COLO668 (cell line): ENCODE measurements around the gene TP63.
"Not testable (repeated sequence)": the region's sequence is repeated elsewhere in the genome, so short reads cannot be mapped to it uniquely, and the experiment has no call there.

Experiments used
- DNase-seq: peaks from one replicate; lab custom pipeline; 2025; ENCODE audit not compliant: unreplicated experiment; lab: John Stamatoyannopoulos, UW

TP63 gene

GRCh38 chr3:189720736-189721417 lies 89.7 kb downstream of the TP63 start:
- DNase-seq = peak; percentile 17

DNA sequence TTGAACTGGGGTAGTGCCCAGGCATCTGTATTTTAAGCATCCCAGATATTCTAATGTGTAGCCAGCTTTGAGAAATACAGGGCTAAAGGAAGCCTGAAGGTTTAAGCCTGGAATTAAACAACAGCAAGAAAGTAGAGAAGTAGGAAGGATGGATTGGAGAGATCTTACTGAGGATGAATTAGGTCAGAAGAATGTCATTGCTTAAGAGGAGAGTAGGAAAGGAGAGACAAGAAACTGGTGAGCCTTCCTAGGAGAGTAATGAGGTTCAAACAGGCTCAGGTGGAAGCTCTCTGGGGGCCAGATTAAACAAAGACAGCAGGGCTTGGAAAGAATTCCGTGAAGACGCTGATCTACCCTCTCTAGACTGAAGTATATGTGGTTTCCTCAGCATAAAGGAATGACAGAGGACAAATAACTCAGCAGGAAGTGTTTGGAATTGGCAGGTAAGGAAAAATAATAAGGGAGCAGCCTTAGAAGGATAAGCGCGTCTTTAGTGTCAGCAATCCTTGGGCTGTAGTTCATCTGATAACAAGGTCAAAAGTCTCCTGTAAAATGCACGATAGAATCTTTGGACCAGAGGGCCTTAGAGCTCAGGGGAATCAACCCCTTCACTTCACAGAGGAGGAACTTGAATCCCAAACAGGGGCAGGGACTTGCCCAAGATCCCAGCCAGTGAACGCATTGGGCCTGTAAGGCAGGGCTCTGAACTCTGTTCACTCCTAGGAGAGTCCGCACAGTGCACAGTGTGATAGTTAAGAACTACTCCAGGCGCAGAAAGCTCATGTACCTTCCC lies 90.9 kb downstream of the TP63 start:
- DNase-seq = no peak

DNA sequence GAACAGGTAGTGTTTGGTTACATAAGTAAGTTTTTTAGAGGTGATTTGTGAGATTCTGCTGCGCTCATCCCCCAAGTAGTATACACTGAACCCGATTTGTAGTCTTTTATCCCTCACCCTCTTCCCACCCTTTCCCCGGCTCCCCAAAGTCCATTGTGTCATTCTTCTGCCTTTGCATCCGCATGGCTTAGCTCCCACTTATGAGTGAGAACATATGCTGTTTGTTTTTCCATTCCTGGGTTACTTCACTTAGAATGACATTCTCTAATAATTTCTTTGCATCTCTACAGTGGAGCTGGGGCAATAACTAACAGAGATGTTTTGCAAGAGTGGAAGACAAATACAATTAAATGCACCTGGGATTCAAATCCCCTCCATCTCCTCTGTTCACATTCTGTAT lies 93.2 kb downstream of the TP63 start:
- no peak for DNase-seq

- no peak for DNase-seq
Observed at GRCh38 chr3:189726277-189726676, 95.1 kb downstream of the TP63 start.

GRCh38 chr3:189727158-189727557 lies 96.0 kb downstream of the TP63 start:
- no peak for DNase-seq

- no peak for DNase-seq
Observed at GRCh38 chr3:189727898-189728297, 96.7 kb downstream of the TP63 start.

DNA sequence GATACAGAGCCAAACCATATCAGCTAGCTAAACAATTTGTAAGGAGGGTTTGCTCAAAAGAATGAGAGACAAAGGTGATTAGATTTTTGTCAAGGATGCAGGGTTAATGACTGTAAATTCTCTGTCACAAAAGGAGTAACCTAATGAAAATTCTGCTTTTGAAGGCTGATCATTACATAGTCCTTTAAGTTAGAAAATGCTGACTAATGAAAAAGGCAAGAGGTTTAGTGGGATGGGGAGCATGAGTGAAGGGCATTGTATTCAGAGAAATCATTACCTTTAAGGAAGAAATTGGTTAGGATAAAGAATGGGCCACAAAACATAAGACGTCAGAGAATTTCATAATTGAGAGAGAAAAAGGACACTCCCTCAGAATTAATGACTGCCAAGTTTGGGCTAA lies 97.7 kb downstream of the TP63 start:
- no peak for DNase-seq

- no peak for DNase-seq
Observed at GRCh38 chr3:189734061-189734460, 102.9 kb downstream of the TP63 start.

GRCh38 chr3:189735913-189736312 lies 104.7 kb downstream of the TP63 start:
- DNase-seq = no peak

DNA sequence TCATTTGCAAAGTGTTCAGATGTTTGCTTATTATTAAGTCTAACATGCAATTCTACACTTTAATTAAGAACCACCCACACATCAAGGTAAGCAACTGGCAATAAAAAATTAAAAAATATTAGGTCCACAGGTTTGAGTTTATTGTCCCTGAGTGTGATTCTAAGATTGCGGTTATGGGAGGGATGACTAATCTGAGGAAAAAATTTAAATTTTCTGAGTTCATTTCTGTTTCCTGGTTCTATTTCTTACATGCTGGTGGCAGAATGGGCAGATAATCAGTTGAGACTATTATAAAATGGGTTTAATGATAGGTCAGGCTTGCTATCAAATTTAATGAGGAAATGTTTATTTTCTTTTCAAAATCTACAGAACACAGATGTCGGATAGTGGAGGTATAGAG lies 105.9 kb downstream of the TP63 start:
- DNase-seq = no peak

DNA sequence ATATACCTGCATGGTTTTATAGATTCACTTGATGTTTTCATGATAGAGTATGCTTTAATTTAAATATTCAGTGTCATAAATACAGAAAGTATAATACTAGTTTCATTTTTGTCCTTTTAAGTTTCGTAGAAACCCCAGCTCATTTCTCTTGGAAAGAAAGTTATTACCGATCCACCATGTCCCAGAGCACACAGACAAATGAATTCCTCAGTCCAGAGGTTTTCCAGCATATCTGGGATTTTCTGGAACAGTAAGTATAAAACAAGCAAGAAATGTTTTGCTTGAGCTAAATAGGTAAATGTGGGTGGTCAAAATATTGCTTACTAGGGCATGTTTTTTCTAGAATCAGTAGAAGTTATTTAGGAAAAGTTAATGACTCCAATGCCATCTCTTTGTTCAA lies 106.4 kb downstream of the TP63 start:
- DNase-seq = no peak

DNA sequence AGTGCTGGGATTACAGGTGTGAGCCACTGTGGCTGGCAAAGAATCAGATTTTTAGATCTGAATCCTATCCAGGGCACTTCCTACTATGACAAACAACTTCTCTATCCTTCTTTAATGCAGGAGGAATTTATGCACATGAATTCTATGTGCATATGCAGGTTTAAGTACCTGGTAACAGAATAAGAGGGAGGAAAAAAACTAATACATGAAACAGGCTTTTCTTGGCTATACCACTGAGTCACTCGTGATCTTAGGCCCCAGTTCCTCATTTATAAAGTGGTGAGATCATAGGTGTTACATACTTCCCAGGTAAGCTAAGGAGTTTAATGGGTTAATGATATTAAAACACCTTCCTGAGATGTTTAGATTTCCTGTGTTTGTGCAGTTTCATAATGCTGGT lies 108.2 kb downstream of the TP63 start:
- DNase-seq = no peak

- no peak for DNase-seq
Observed at GRCh38 chr3:189740156-189740555, 109.0 kb downstream of the TP63 start.

DNA sequence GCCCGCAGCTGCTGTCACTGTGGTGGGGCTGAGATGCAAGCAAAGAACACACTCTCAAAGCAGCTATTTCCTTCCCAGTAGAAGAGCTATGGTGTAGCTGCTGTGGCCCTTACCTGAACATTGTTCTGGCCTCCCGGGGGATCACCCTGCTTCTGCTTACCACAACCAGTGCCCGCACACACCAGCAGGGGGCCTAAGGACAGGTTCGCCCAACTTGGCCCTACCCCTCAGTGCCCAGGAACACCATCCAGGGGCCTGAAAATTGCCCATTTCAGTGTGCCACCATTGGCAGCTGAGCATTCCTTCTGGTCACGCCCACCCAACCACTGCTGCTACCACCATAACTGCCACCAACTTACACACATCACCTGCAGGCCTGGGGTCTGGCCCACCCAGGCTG lies 113.0 kb downstream of the TP63 start:
- DNase-seq = no peak

- no peak for DNase-seq
Observed at GRCh38 chr3:189745622-189746021, 114.4 kb downstream of the TP63 start.

DNA sequence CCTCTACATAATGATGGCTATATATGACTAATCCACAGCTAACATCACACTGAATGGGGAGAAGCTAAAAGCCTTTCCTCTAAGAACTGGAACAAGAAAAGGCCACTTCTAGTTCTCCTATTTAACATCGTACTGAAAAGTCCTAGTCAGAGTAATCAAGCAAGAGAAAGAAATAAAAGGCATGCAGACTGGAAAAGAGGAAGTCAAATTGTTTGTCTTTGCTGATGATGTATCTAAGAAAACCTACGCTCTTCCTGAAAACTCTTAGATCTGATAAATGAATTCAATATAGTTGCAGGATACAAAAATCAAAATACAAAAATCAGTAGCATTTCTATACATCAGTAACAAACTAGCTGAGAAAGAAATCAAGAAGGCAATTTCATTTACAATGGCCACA lies 116.9 kb downstream of the TP63 start:
- no peak for DNase-seq

- DNase-seq = not testable (repeated sequence)
Observed at GRCh38 chr3:189750972-189751371, 119.8 kb downstream of the TP63 start.

DNA sequence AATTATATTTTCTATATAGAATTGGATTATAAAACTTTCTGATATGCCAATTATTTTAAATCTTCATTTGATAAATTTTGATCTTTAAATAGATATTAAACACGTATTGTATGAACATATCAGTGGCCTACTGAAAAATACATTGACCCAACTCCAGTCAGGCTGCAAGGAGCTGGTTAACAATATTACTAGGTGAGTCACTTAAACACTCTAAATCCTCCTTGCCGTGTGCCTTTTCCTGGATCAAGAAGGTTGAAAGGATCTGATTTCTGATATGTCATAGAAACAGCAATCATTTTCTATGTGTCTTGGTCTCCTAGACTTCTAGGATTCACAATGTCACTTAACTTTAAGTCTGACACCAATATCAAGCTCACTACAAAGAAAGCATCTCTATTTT lies 123.2 kb downstream of the TP63 start:
- DNase-seq = no peak

DNA sequence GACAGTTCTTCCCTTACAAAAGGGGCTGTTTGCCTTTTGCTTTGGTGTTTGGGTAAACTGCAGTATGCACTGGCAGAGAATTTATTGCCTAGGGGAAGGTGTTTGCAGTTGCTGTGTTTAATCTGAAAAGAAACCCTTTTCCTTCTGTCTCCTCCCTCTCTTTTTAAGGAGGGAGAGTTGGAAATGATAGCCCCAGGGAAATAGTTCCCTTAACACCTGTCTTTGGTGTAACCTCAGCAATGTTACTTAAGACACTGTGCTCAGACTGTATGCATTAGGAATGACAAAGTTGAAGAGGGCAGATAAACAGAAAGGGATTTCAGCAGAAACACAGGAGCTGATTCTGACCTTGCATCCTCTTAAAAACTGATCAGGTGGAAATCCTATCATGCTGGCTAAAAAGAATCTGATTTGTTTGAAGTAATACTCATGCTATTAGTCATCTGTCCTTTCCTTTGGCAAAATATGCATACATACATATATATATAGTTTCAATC lies 125.4 kb downstream of the TP63 start:
- DNase-seq = no peak

- no peak for DNase-seq
Observed at GRCh38 chr3:189758186-189758585, 127.0 kb downstream of the TP63 start.

DNA sequence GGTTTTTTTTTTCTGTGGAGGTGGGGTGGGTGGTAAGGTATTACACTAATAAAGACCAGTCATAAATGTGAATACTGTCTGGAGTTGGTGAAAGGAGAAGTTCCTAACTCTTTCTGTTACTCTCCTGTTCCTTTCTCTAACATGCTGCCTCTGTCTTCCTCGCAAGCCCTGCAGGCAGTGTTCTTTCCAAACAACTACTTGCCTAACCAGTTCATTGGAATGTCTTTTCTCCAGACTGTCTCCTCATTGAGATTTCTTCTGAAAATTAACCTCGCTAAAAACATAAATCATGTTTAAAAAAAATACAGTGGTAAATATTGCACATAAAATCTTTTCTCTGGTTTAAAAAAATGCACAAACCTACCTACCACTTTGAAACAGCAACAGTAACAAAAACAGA lies 135.2 kb downstream of the TP63 start:
- no peak for DNase-seq

DNA sequence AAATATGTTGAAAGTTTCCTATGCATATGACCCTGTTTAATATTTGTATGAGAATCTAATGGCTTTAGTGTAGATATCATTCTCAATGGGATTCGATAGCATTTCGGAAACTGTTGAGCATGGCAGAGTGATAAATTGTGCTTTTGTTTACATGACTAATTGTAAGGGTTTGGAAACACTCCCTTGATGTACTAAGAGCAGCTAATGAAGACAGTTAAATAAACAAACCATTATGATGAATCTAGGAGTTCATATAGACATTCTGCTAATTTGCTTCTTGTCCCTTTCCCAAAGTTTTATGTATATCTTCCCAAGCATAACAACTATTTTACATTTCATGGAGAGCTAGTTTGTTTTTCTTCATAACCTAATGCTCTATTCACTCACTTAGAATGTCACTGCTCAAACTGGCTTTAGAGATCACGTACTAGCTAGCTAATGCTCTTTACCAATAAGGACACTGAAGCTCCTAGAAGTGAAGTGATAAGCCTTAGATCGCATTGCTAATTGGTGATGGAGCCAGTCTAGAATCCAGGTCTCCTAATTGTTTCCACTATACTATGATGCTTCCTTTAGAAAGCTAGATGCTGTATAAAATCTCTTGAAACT lies 140.8 kb downstream of the TP63 start:
- no peak for DNase-seq
